GM19023 (cell line): ENCODE data around the gene SYNGAP1.

Source experiments
- ATAC-seq: cut with Tn5 transposase; IDR thresholded peaks from one replicate; pipeline ENCODE4 v1.9.1; 2021; ENCODE audit warnings: mild to moderate bottlenecking, moderate library complexity; ENCODE audit not compliant: unreplicated experiment

Gene SYNGAP1

DNA sequence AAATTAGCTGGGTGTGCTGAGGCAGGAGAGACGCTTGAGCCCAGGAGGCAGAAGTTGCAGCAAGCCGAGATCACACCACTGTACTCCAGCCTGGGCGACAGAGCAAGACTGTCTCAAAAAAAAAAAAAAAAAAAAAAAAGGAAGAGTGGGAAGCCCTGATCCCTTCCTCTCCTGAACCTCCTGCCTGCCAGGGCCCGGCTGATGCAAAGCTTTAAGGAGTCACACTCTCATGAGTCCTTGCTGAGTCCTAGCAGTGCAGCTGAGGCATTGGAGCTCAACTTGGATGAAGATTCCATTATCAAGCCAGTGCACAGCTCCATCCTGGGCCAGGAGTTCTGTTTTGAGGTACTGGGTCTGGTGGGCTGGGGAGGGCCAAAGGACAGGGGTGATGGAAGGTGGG is 15.1 kb downstream of the SYNGAP1 start:
- ATAC-seq = no peak

DNA sequence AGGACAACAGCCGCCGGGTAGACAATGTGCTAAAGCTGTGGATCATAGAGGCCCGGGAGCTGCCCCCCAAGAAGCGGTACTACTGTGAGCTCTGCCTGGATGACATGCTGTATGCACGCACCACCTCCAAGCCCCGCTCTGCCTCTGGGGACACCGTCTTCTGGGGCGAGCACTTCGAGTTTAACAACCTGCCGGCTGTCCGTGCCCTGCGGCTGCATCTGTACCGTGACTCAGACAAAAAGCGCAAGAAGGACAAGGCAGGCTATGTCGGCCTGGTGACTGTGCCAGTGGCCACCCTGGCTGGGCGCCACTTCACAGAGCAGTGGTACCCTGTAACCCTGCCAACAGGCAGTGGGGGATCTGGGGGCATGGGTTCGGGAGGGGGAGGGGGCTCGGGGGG is 17.8 kb downstream of the SYNGAP1 start:
- no peak for ATAC-seq

DNA sequence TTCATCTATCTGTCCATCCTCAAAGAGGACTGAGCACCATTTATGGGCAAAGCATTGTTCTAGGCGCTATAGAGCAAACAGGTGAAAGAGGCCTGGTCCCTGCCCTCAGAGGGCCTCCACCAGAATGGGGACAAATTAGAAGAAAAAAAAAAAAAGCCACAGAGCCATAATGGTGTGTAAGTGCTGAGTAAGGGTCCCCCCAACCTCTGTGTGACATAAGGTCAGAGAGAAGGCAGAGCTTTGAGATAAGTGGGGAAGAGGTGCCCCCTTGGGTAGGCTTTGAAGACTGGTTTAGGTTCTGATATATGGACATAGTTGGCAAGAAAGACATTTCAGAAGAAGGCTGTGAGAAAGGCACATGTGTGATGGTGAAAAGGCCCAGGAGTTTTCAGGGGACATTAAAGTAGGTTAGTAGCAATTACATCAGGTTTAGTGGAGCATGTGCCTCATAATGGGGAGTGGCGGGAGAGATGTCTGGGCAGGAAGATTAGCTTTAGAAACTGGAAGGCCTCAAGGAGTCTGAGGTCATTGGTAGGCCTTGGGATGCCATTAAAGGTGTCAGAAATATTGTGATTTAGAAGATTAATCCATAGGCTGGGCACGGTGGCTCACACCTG is 19.2 kb downstream of the SYNGAP1 start:
- no peak for ATAC-seq

DNA sequence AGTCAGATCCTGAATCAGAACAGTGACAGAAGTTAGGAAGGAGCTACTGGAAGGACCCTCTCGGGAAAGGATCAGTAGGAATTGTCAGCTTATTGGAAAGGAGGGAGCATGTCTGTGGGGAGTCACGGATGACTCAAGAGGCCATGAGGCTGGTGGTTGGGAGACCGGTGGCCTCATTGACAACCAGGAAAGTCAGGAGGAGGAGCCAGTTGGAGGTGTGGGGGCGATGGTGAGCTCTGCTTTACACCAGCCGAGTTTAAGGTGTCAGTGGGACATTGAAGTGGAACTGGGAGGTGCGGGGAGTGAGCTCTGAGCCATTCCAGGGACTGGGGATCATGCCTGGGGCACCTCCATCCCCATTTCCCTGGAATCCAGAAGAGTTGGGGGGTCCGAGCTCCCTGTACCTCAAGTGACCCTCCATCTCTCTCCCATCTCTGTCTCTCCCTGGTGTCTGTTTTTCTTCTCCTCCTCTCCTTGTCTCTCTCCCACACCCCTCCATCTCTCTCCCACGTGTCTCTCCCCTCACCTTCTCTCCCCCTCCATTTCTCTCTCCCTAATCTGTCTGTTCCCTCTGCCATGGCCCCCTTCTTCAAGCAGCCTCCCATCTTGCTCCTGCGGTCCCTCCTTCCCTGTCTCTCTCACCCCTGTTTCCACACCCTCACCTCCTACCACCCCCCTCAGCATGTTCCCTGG is 20.2 kb downstream of the SYNGAP1 start:
- no peak for ATAC-seq

DNA sequence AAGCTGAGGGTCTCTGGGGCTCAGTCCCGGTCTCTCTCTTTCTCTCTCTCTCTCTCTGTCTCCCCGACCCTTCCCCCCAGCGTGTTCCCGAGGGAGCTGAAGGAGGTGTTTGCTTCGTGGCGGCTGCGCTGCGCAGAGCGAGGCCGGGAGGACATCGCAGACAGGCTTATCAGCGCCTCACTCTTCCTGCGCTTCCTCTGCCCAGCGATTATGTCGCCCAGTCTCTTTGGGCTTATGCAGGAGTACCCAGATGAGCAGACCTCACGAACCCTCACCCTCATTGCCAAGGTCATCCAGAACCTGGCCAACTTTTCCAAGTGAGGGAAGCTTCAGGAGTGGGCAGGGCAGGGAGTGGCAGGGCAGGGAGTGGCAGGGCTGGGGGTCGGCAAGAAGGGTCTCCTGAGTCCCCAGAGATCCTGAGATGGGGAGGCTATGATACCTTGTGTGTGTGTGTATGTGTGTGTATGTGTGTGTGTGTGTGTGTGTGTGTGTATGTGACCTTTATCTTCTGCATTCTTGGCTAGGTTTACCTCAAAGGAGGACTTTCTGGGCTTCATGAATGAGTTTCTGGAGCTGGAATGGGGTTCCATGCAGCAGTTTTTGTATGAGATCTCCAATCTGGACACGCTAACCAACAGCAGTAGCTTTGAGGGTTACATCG is 20.9 kb downstream of the SYNGAP1 start:
- ATAC-seq = no peak

DNA sequence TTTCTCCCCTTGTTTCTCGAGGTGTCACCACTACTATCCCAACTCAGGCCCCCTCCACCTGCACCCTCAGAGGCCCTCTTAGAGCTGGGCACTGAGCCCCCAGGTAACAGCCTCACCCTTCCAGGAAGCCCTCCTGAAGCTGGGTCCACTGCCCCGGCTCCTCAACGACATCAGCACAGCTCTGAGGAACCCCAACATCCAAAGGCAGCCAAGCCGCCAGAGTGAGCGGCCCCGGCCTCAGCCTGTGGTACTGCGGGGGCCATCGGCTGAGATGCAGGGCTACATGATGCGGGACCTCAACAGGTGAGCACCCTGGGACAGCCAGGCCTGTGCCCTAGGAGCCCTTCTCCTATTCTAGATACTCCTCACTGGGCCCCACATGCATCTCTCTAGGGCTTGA is 21.6 kb downstream of the SYNGAP1 start:
- no peak for ATAC-seq

DNA sequence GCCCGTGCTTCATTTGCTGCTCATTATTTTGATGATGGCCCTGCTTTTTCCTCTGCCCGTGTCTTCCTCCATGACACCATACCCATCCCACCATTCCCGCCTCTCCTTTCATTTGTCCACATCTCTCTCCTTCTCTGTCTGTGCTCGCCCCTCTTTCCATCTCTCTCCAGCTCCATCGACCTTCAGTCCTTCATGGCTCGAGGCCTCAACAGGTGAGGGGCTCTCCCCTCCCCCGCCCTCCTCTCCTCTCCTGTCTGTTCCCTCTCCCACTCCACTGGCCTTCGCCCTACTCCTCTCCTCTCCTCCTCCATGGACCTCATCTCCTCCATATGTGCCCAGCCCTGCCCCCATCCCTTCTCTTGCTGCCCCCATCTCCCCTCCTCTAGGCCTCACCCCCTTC is 22.4 kb downstream of the SYNGAP1 start:
- ATAC-seq = no peak

DNA sequence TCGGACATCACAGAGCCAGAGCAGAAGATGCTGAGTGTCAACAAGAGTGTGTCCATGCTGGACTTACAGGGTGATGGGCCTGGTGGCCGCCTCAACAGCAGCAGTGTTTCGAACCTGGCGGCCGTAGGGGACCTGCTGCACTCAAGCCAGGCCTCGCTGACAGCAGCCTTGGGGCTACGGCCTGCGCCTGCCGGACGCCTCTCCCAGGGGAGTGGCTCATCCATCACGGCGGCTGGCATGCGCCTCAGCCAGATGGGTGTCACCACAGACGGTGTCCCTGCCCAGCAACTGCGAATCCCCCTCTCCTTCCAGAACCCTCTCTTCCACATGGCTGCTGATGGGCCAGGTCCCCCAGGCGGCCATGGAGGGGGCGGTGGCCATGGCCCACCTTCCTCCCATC is 23.2 kb downstream of the SYNGAP1 start:
- no peak for ATAC-seq

DNA sequence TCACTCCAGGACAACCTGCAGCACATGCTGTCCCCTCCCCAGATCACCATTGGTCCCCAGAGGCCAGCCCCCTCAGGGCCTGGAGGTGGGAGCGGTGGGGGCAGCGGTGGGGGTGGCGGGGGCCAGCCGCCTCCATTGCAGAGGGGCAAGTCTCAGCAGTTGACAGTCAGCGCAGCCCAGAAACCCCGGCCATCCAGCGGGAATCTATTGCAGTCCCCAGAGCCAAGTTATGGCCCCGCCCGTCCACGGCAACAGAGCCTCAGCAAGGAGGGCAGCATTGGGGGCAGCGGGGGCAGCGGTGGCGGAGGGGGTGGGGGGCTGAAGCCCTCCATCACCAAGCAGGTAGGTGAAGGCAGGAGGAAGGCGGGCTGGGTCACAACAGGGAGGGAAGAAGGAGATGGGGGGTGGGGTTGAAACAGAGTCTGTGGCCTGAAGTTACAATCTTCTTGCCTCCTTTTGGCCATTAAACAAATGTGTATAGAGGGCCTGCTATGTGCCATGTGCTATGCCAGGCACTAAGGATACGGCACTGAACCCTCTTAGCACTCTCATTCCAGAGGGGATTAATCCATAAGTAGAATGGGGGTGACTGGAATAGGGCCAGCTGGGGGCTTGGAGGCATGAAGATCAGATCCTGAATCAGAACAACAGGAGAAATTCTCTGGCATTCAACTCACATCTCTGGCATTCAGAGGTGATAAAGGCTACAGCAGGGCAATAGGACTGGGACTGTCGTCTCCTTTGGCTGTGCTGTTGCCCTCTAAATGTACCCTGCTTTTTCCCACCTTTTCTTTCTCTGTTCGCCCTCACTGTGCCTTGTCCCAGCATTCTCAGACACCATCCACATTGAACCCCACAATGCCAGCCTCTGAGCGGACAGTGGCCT is 24.0 kb downstream of the SYNGAP1 start:
- ATAC-seq = no peak

DNA sequence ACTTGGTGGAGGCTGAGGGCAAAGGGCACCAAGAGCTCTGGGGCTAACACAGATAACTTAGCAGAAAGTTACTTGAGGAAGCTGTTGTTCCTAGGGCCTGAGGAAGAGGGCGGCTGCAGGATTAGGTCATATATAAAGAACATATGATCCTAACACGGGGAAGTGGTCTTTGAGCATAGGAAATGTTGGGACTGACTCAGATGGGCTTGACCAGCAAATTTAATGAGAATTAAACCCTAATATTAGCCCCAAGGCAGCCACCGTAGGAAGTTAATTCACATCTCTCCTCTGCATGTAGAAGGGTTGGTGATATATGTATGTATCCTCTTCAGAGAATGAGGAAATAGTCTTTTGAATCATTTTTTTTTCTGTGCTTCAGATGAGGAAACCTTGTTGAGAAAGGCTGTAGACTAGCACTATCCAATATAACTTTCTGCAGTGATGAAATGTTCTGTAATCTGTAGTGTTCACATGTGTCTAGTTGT is 25.3 kb downstream of the SYNGAP1 start:
- ATAC-seq = no peak

DNA sequence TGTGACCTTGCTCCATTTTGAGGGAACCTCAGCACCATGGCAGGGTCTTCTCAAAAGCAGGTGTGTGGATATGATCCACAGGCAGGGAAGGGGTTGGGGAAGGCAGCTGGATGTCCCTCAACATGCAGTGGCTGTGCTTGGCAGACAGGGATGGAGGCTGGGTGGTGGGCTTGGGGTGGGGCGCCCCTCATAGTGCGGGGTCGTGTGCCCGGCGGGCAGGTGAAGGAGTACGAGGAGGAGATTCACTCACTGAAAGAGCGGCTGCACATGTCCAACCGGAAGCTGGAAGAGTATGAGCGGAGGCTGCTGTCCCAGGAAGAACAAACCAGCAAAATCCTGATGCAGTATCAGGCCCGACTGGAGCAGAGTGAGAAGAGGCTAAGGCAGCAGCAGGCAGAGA is 26.5 kb downstream of the SYNGAP1 start:
- no peak for ATAC-seq

DNA sequence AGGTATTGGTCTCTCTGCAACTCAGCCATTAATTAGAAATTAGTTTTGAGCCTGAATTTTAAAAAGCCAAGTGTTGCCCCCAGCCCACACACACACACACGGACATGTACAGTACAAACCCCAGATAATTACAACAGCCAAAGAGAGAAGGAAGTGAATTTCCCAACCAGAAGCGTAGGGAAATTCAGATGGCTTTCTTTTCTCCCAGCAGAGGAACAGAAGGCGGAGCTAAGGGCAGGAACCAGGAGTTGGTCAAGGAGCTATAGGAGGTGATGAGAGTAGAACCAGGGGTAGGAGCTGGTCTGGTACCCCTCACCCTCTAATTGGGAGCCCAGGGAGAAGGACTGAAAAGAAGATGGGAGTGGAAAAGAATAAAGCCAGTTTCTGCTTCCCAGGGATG is 30.6 kb downstream of the SYNGAP1 start:
- ATAC-seq = no peak

DNA sequence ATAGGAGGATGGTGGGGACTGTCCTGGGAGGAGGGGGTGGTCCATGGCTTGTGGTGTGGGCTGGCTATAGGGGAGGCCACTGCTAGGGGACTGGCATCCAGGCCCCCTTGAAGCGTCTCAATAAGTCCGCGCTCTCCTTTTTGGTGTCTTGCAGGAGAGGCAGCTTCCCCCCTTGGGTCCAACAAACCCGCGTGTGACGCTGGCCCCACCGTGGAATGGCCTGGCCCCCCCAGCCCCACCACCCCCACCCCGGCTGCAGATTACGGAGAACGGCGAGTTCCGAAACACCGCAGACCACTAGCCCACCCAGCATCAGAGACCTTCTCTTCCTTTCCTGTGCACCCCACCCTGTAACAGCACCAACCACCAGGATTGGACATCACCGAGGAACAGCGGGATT is 31.7 kb downstream of the SYNGAP1 start:
- ATAC-seq = no peak

DNA sequence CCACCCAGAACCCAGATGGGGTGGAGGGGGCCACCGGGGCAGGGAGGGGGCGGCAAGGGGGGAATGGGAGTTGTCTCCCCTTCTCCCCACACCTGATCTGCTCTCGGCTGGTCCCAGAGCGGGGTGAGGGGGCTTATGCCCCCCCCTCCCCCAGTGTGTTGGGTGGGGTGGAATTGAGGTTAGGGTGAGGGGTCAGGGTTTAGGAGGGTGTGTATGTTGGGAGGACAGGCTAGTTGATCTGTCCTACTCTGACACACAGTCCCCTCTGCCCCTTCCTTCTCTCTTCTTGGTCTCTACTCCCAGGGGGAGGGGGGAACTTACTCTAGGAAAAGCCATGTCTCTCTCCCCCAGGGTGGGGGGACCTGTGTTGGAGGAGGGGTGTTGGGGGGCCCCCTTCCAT is 32.6 kb downstream of the SYNGAP1 start:
- ATAC-seq = no peak

DNA sequence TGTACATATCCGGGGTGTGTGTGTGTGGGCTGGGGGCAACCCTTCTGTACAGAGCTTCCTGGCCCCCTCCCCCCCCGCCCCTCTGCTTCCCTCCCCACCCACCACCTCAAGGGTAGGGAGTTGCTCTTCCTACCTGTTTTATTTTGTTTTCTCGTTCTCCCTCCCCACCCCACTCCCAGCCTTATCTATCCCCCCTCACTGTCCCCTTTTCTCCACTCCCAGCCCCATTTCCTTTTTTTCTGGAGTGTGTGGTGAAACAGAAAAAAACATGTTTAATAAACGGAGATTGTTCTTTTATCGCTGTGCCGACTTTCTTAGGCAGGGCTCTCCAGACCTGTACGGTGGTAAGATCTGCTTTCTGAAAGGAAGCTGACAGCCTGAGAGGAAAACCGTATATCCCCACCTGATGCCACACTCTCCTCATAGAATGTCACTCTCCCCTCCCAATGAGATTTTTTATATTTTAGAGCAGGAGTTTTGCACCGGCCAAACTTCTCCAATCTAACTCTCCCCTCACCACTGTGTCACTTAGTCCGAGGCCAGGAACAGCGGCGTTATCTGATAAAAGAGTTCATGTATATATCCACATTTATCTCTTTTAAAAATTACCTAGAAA is 33.6 kb downstream of the SYNGAP1 start:
- no peak for ATAC-seq

DNA sequence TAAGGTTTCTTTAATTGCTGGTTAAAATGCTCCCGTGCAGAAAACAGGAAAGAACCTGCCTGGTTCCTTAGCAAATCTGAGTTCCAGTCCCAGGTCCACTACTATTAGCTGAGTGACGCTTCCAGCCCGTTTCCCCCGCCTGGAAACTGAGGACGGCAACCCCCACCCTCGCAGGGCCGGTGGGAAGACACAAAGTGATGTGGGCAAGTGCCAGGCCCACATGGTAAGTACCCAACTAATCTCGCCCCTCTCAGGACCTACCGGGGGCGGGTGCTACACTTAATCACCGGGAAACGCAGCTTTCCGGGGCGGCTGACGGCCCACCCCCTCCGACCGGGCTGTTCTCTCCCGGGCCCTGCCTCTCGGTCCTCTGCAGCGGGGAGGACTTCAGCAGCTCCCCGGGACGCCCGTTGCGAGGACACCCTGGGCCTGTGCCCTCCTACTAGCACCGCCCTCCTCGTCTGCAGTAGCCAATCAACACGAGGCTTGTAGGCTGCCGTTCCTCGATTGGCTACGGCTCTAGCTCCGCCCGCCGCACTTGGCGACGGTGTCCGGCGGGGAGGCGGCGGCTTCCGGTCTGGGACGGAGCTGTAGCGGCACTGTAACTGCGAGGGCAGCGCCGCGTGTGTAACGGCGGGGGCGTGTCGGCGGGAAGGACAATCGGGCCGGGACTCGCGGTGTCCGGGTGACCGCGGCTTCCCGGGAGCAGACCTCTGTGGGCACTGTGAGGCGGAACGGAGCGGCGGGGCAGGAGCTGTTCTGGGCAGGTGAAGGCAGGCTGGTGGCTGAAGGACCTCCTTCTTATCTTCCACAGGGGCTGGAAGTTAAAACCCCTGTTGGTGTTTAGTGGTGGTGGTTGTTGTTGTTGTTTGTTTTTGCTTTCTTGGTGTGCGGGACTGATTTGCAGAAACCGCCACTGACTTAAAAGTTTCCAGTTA is 34.4 kb downstream of the SYNGAP1 start, which contains the start of gene ZBTB9:
TSS of gene ZBTB9 (plus strand) at position 568 of the 938 bp plus-strand sequence. CDS start 525 bp downstream, outside the sequence.
- peak; percentile 99 for ATAC-seq

DNA sequence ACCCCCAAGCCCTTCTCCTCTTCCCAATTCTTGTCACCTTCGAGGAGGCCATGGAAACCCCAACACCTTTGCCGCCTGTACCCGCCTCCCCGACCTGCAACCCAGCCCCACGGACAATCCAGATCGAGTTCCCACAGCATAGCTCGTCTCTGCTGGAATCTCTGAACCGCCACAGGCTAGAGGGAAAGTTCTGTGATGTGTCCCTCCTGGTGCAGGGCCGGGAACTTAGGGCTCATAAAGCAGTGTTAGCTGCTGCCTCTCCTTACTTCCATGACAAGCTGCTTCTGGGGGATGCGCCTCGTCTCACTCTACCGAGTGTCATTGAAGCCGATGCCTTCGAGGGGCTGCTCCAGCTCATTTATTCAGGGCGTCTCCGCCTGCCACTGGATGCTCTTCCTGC is 35.2 kb downstream of the SYNGAP1 start:
- no peak for ATAC-seq

DNA sequence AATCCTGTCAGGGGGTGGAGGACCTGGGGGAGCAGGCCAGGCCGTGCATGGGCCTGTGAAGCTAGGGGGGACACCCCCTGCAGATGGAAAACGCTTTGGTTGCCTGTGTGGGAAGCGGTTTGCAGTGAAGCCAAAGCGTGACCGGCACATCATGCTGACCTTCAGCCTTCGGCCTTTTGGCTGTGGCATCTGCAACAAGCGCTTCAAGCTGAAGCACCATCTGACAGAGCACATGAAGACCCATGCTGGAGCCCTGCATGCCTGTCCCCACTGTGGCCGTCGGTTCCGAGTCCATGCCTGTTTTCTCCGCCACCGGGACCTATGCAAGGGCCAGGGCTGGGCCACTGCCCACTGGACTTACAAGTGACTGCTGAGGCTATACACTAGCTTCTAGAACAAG is 36.3 kb downstream of the SYNGAP1 start:
- no peak for ATAC-seq

DNA sequence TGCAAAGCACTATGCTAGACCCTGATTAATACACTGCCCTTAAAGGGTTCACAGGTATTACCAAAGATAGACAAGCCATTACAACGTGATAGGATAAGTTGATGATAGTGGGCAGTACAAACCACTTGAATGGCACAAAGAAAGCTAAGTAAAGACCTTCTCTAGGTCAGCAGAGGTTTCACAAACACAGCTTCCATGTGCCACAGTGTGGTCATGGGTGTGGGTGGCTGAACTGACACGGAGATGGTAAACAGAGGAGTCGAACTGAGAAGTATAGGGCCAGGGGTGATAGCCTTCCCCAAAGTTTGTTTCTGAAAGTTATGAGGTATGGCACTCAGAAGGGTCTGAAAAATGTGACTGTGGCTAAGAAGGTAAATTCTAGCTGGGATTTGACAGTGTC is 38.8 kb downstream of the SYNGAP1 start:
- no peak for ATAC-seq

DNA sequence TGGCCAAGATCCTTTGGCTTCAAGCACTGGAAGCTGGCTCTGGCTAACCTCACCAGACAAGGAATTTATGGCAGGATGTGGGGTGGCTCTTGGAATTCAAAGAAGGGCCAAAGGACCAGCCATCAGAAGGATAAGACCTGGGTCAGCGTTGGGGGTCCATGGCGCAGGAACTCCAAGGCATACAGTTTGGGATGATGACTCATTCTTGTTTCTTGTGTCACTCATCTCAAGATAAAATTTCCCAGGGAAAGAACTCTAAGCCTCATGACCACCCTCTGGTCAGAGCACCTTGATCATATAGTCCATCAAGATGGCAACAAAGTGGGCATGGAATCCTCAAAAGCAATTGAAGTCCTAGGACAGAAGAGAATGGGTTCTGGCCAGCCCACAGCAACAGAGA is 39.4 kb downstream of the SYNGAP1 start:
- no peak for ATAC-seq
